ENCODE measurements around the gene EPHB3.
A peak's percentile ranks its signal among the peaks of the same experiment; 100 is the strongest.

EPHB3 gene

GRCh38 chr3:184563561-184563925, 2.0 kb downstream of the EPHB3 start:
- peak overlapping the region in 1 of 5 donors; percentile 30 for H3K9ac ChIP-seq (ENCODE audit: low read length in 5 of 5)
- H3K27me3 ChIP-seq (ENCODE audit: control insufficient read depth in 5 of 5, insufficient read depth in 4 of 5, low read length in 5 of 5), result peaks cover 0 to 7% (median 0%) of the 10 kb centered on the region in 5 donors
- peaks cover 9 to 48% (median 39%) of the 10 kb centered on the region in 5 donors for H3K4me1 ChIP-seq (ENCODE audit: control insufficient read depth in 5 of 5, insufficient read depth in 5 of 5, low read length in 5 of 5)
- peak overlapping the region in 3 of 5 donors; percentile 24 to 47 (median 38) for H3K4me3 ChIP-seq (ENCODE audit: low read depth in 1 of 5, low read length in 5 of 5)
- peak overlapping the region; percentile 41 for H3K27ac ChIP-seq (ENCODE audit: low read depth, low read length)
- no peaks in the 10 kb centered on the region for H3K36me3 ChIP-seq (ENCODE audit: control insufficient read depth in 5 of 5, insufficient read depth in 5 of 5, low read length in 5 of 5)
- no peaks in the 10 kb centered on the region for H3K9me3 ChIP-seq (ENCODE audit: control insufficient read depth in 5 of 5, low read length in 5 of 5)

GRCh38 chr3:184563941-184564684, 2.5 kb downstream of the EPHB3 start:
- Histone ChIP-seq H3K9me3 (ENCODE audit: control insufficient read depth in 5 of 5, low read length in 5 of 5) (no peaks in the 10 kb centered on the region), H3K27ac (ENCODE audit: low read depth, low read length) (peak overlapping the region; percentile 41), H3K27me3 (ENCODE audit: control insufficient read depth in 5 of 5, insufficient read depth in 4 of 5, low read length in 5 of 5) (peaks cover 0 to 4% (median 0%) of the 10 kb centered on the region in 5 donors), H3K4me1 (ENCODE audit: control insufficient read depth in 5 of 5, insufficient read depth in 5 of 5, low read length in 5 of 5) (peaks cover 9 to 51% (median 42%) of the 10 kb centered on the region in 5 donors), H3K9ac (ENCODE audit: low read length in 5 of 5) (peak overlapping the region in 1 of 5 donors; percentile 30), H3K4me3 (ENCODE audit: low read depth in 1 of 5, low read length in 5 of 5) (peak overlapping the region in 1 of 5 donors; percentile 47), H3K36me3 (ENCODE audit: control insufficient read depth in 5 of 5, insufficient read depth in 5 of 5, low read length in 5 of 5) (no peaks in the 10 kb centered on the region)

- no peaks in the 10 kb centered on the region for H3K36me3 ChIP-seq (ENCODE audit: control insufficient read depth in 5 of 5, insufficient read depth in 5 of 5, low read length in 5 of 5)
- peaks cover 10 to 57% (median 49%) of the 10 kb centered on the region in 5 donors for H3K4me1 ChIP-seq (ENCODE audit: control insufficient read depth in 5 of 5, insufficient read depth in 5 of 5, low read length in 5 of 5)
- no peak overlapping the region for H3K27ac ChIP-seq (ENCODE audit: low read depth, low read length)
- no peak overlapping the region for H3K4me3 ChIP-seq (ENCODE audit: low read depth in 1 of 5, low read length in 5 of 5)
- no peaks in the 10 kb centered on the region for H3K9me3 ChIP-seq (ENCODE audit: control insufficient read depth in 5 of 5, low read length in 5 of 5)
- peaks cover 0 to 5% (median 3%) of the 10 kb centered on the region in 5 donors for H3K27me3 ChIP-seq (ENCODE audit: control insufficient read depth in 5 of 5, insufficient read depth in 4 of 5, low read length in 5 of 5)
- H3K9ac ChIP-seq (ENCODE audit: low read length in 5 of 5), result no peak overlapping the region
These were observed 3.2 kb downstream of the EPHB3 start for GRCh38 chr3:184564685-184565385.

GRCh38 chr3:184565421-184566211, 4.0 kb downstream of the EPHB3 start:
- no peak overlapping the region for H3K9ac ChIP-seq (ENCODE audit: low read length in 5 of 5)
- no peak overlapping the region for H3K27ac ChIP-seq (ENCODE audit: low read depth, low read length)
- no peak overlapping the region for H3K4me3 ChIP-seq (ENCODE audit: low read depth in 1 of 5, low read length in 5 of 5)
- no peaks in the 10 kb centered on the region for H3K9me3 ChIP-seq (ENCODE audit: control insufficient read depth in 5 of 5, low read length in 5 of 5)
- peaks cover 0 to 5% (median 2%) of the 10 kb centered on the region in 5 donors for H3K27me3 ChIP-seq (ENCODE audit: control insufficient read depth in 5 of 5, insufficient read depth in 4 of 5, low read length in 5 of 5)
- H3K36me3 ChIP-seq (ENCODE audit: control insufficient read depth in 5 of 5, insufficient read depth in 5 of 5, low read length in 5 of 5), result no peaks in the 10 kb centered on the region
- H3K4me1 ChIP-seq (ENCODE audit: control insufficient read depth in 5 of 5, insufficient read depth in 5 of 5, low read length in 5 of 5), result peaks cover 11 to 56% (median 47%) of the 10 kb centered on the region in 5 donors

GRCh38 chr3:184566441-184567414, 5.1 kb downstream of the EPHB3 start:
- Histone ChIP-seq H3K36me3 (ENCODE audit: control insufficient read depth in 5 of 5, insufficient read depth in 5 of 5, low read length in 5 of 5) (no peaks in the 10 kb centered on the region), H3K27me3 (ENCODE audit: control insufficient read depth in 5 of 5, insufficient read depth in 4 of 5, low read length in 5 of 5) (peaks cover 0 to 5% (median 2%) of the 10 kb centered on the region in 5 donors), H3K9me3 (ENCODE audit: control insufficient read depth in 5 of 5, low read length in 5 of 5) (no peaks in the 10 kb centered on the region), H3K4me1 (ENCODE audit: control insufficient read depth in 5 of 5, insufficient read depth in 5 of 5, low read length in 5 of 5) (peaks cover 7 to 47% (median 37%) of the 10 kb centered on the region in 5 donors), H3K4me3 (ENCODE audit: low read depth in 1 of 5, low read length in 5 of 5) (no peak overlapping the region), H3K27ac (ENCODE audit: low read depth, low read length) (no peak overlapping the region), H3K9ac (ENCODE audit: low read length in 5 of 5) (no peak overlapping the region)

GRCh38 chr3:184567946-184568559, 6.5 kb downstream of the EPHB3 start:
- Histone ChIP-seq H3K4me3 (ENCODE audit: low read depth in 1 of 5, low read length in 5 of 5) (peak overlapping the region in 3 of 5 donors; percentile 41 to 51 (median 51)), H3K27ac (ENCODE audit: low read depth, low read length) (no peak overlapping the region), H3K9me3 (ENCODE audit: control insufficient read depth in 5 of 5, low read length in 5 of 5) (no peaks in the 10 kb centered on the region), H3K9ac (ENCODE audit: low read length in 5 of 5) (no peak overlapping the region), H3K27me3 (ENCODE audit: control insufficient read depth in 5 of 5, insufficient read depth in 4 of 5, low read length in 5 of 5) (peaks cover 0 to 5% (median 2%) of the 10 kb centered on the region in 5 donors), H3K4me1 (ENCODE audit: control insufficient read depth in 5 of 5, insufficient read depth in 5 of 5, low read length in 5 of 5) (peaks cover 7 to 41% (median 30%) of the 10 kb centered on the region in 5 donors), H3K36me3 (ENCODE audit: control insufficient read depth in 5 of 5, insufficient read depth in 5 of 5, low read length in 5 of 5) (peaks cover 0 to 8% (median 0%) of the 10 kb centered on the region in 5 donors)

GRCh38 chr3:184568560-184568923, 7.0 kb downstream of the EPHB3 start:
- H3K36me3 ChIP-seq (ENCODE audit: control insufficient read depth in 5 of 5, insufficient read depth in 5 of 5, low read length in 5 of 5), result peaks cover 0 to 11% (median 0%) of the 10 kb centered on the region in 5 donors
- peaks cover 0 to 5% (median 2%) of the 10 kb centered on the region in 5 donors for H3K27me3 ChIP-seq (ENCODE audit: control insufficient read depth in 5 of 5, insufficient read depth in 4 of 5, low read length in 5 of 5)
- H3K9me3 ChIP-seq (ENCODE audit: control insufficient read depth in 5 of 5, low read length in 5 of 5), result no peaks in the 10 kb centered on the region
- no peak overlapping the region for H3K9ac ChIP-seq (ENCODE audit: low read length in 5 of 5)
- H3K4me1 ChIP-seq (ENCODE audit: control insufficient read depth in 5 of 5, insufficient read depth in 5 of 5, low read length in 5 of 5), result peaks cover 7 to 36% (median 28%) of the 10 kb centered on the region in 5 donors
- H3K4me3 ChIP-seq (ENCODE audit: low read depth in 1 of 5, low read length in 5 of 5), result peak overlapping the region in 4 of 5 donors; percentile 41 to 63 (median 51)
- H3K27ac ChIP-seq (ENCODE audit: low read depth, low read length), result no peak overlapping the region

- peak overlapping the region in 2 of 5 donors; percentile 26 to 60 for H3K9ac ChIP-seq (ENCODE audit: low read length in 5 of 5)
- H3K4me1 ChIP-seq (ENCODE audit: control insufficient read depth in 5 of 5, insufficient read depth in 5 of 5, low read length in 5 of 5), result peaks cover 4 to 35% (median 28%) of the 10 kb centered on the region in 5 donors
- H3K36me3 ChIP-seq (ENCODE audit: control insufficient read depth in 5 of 5, insufficient read depth in 5 of 5, low read length in 5 of 5), result peaks cover 0 to 11% (median 0%) of the 10 kb centered on the region in 5 donors
- peaks cover 0 to 5% (median 2%) of the 10 kb centered on the region in 5 donors for H3K27me3 ChIP-seq (ENCODE audit: control insufficient read depth in 5 of 5, insufficient read depth in 4 of 5, low read length in 5 of 5)
- H3K27ac ChIP-seq (ENCODE audit: low read depth, low read length), result no peak overlapping the region
- no peaks in the 10 kb centered on the region for H3K9me3 ChIP-seq (ENCODE audit: control insufficient read depth in 5 of 5, low read length in 5 of 5)
- H3K4me3 ChIP-seq (ENCODE audit: low read depth in 1 of 5, low read length in 5 of 5), result peak overlapping the region in 4 of 5 donors; percentile 30 to 63 (median 51)
These were observed 7.6 kb downstream of the EPHB3 start for GRCh38 chr3:184568924-184569829.
